GM21367 (cell line): Measurements from ENCODE around the gene PTGFR.

Experiments used
- ATAC-seq: cut with Tn5 transposase; IDR thresholded peaks from one replicate; pipeline ENCODE4 v1.9.1; 2021; ENCODE audit not compliant: unreplicated experiment

Gene PTGFR

DNA sequence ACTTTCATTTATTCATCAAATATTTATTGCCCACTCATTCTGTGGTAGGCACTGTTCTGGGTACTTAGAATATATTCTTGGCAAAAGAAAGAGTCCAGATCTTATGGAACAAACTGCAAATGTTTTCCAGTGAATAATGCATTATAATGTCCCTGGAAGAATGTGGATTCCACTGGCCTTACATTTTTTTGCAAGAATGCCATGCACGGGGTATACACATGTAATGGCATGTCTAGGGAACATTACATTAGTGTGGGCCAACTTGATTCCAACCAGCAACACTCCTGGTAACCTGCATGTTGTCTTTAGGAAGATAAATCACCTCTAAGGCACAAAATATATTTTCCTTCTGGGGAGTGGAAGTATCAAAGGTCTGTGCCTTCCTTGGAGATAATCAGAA, 96.4 kb downstream of the PTGFR start:
- ATAC-seq, result no peak
